Vagina (tissue), 2 donors: ENCODE results near the gene DGKI. TPM values are rescaled to one million over a fixed set of nuclear protein-coding genes. Genes with fewer than 3 reads are reported as not detected.

Experiments
- DNase-seq, 2 donors: peaks; one replicate each; pipeline ENCODE4 v3.0.0-alpha.2; 2017; ENCODE audit errors: extremely low spot score in 2 of 2
- H3K27ac ChIP-seq: fragments of 200-600 bp; sonication (generic); one replicate; pipeline ENCODE4 v1.5.1; 2019
- H3K27me3 ChIP-seq: fragments of 200-600 bp; sonication (generic); one replicate; pipeline ENCODE4 v1.5.1; 2019
- H3K36me3 ChIP-seq, 2 donors: fragments of 200-600 bp; sonication (generic); one replicate each; pipeline ENCODE4 v1.5.1; 2017 to 2019
- H3K4me1 ChIP-seq: fragments of 200-600 bp; sonication (generic); one replicate; pipeline ENCODE4 v1.5.1; 2019
- H3K4me3 ChIP-seq, 2 donors: fragments of 200-600 bp; sonication (generic); 1 replicate in 1 of 2; 2 replicates in 1 of 2; pipeline ENCODE4 v1.5.1; 2016 to 2019
- H3K9me3 ChIP-seq: fragments of 200-600 bp; sonication (generic); one replicate; pipeline ENCODE4 v1.5.1; 2019
- POLR2A ChIP-seq, 2 donors: fragments of 450-650 bp; IDR thresholded peaks; one replicate each; pipeline ENCODE4 v1.6.1; 2017; ENCODE audit warnings: antibody characterized with exemption in 2 of 2, mild to moderate bottlenecking in 2 of 2, moderate library complexity in 2 of 2
- POLR2AphosphoS5 ChIP-seq, 2 donors: sonication (generic); formaldehyde crosslinking; IDR thresholded peaks; one replicate each; pipeline ENCODE4 v1.9.0; 2017; ENCODE audit warnings: antibody characterized with exemption in 2 of 2, mild to moderate bottlenecking in 2 of 2, low read depth in 1 of 2; ENCODE audit not compliant: insufficient read depth in 1 of 2
- intact Hi-C: fragments of 100-400 bp; cut with DNase I; formaldehyde crosslinking; loops from one replicate; pipeline ENCODE4 v1.15.1; 2023
- total RNA-seq: library from RNA; depleted of rRNA; stranded (reverse); fragments of >200 nt; gene quantifications from one replicate; pipeline ENCODE4 v1.2.3, GENCODE V29; 2016
- TF ChIP-seq, protein P1 (sequence below), 3 experiments: fragments of 450-650 bp in 2 of 3; fragments of 200-600 bp in 1 of 3; sonication (generic) in 1 of 3; IDR thresholded peaks; one replicate each; pipeline ENCODE4 v1.5.1; 2017 to 2019; ENCODE audit warnings: antibody characterized with exemption in 3 of 3, mild to moderate bottlenecking in 2 of 3, moderate library complexity in 2 of 3

The DGKI gene
- total RNA-seq, 1 donor from 2014 or later = 1.2 TPM

DNA sequence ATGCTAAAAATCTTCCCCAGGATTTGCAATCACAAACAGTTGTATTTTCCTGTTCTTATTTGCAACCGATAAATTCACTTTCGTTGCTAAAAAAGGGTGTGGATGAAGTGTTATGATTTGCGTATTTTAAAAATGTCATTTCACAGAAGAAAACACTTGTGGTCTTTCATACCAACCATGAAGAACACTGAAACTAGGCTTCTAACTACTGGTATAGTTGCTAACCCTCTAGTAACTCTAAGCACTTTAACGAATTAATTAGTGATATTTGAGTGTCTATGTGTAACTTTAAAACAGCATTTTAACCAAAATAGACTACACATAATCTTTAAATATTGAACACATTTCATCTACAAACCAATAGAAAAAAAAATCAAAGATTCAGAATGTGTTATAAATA, 315.1 kb downstream of the DGKI start:
- DNase-seq = no peak
- H3K27me3 ChIP-seq = no peaks in the 10 kb centered on the region
- TF ChIP-seq, protein P1, sequence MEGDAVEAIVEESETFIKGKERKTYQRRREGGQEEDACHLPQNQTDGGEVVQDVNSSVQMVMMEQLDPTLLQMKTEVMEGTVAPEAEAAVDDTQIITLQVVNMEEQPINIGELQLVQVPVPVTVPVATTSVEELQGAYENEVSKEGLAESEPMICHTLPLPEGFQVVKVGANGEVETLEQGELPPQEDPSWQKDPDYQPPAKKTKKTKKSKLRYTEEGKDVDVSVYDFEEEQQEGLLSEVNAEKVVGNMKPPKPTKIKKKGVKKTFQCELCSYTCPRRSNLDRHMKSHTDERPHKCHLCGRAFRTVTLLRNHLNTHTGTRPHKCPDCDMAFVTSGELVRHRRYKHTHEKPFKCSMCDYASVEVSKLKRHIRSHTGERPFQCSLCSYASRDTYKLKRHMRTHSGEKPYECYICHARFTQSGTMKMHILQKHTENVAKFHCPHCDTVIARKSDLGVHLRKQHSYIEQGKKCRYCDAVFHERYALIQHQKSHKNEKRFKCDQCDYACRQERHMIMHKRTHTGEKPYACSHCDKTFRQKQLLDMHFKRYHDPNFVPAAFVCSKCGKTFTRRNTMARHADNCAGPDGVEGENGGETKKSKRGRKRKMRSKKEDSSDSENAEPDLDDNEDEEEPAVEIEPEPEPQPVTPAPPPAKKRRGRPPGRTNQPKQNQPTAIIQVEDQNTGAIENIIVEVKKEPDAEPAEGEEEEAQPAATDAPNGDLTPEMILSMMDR (IDR thresholded peaks at IDR 0.05) = no peak
- TF ChIP-seq POLR2AphosphoS5 (IDR thresholded peaks at IDR 0.05; ENCODE audit: insufficient read depth in 1 of 2, low read depth in 1 of 2) = no peak
- TF ChIP-seq POLR2A (IDR thresholded peaks at IDR 0.05) = no peak
- H3K4me3 ChIP-seq = no peak overlapping the region
- no peaks in the 10 kb centered on the region for H3K36me3 ChIP-seq
- no peaks in the 10 kb centered on the region for H3K9me3 ChIP-seq
- intact Hi-C loops = no loop called here
- no peaks in the 10 kb centered on the region for H3K4me1 ChIP-seq
- H3K27ac ChIP-seq = no peak overlapping the region

DNA sequence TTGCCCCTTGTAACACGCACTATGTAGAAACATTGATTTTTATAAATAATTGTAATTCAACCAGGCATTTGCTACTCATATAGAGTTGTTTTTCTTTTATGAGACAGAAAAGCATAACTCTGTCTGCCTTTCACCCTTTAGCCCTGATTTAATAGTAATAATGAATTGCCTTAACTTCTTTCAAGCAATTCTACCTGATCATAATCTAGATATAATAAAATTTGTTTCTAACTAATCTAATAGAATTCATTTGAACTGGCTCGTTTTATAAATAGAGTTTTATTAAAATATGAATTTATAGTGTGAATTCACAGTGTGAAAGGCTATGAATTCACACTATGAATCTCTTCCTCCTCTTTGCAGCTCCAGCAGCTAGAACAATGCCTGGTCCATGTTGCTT, 319.1 kb downstream of the DGKI start:
- Histone ChIP-seq H3K4me1 (no peaks in the 10 kb centered on the region), H3K27me3 (no peaks in the 10 kb centered on the region), H3K4me3 (no peak overlapping the region), H3K27ac (no peak overlapping the region), H3K36me3 (no peaks in the 10 kb centered on the region), H3K9me3 (no peaks in the 10 kb centered on the region)
- DNase-seq = no peak
- TF ChIP-seq, protein P1 (IDR thresholded peaks at IDR 0.05) = no peak
- TF ChIP-seq POLR2AphosphoS5 (IDR thresholded peaks at IDR 0.05; ENCODE audit: insufficient read depth in 1 of 2, low read depth in 1 of 2) (no peak), POLR2A (IDR thresholded peaks at IDR 0.05) (no peak)
- intact Hi-C loops = no loop called here

DNA sequence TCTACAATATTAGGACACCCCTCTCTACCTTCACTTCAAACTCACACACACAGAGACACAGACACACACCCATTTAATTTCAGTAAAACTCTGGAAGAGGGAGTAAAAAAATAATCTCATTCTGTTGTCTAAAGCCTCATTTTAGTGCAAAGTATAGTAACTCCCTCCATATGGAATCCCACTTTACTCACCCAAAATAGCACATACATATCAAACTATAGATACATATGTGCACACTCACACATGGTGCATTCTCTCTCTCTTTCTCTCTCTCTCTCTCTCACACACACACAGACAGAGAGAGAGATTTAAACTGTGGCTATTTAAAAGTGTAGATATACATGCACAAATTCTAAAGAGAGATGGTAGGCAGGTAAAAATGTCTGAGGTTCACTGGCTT, 323.6 kb downstream of the DGKI start:
- Histone ChIP-seq H3K36me3 (no peaks in the 10 kb centered on the region), H3K4me3 (no peak overlapping the region), H3K9me3 (no peaks in the 10 kb centered on the region), H3K27me3 (no peaks in the 10 kb centered on the region), H3K4me1 (no peaks in the 10 kb centered on the region), H3K27ac (no peak overlapping the region)
- TF ChIP-seq POLR2AphosphoS5 (IDR thresholded peaks at IDR 0.05; ENCODE audit: insufficient read depth in 1 of 2, low read depth in 1 of 2) = no peak
- TF ChIP-seq, protein P1 (IDR thresholded peaks at IDR 0.05) = no peak
- TF ChIP-seq POLR2A (IDR thresholded peaks at IDR 0.05) = no peak
- DNase-seq = no peak
- intact Hi-C loops = no loop called here

DNA sequence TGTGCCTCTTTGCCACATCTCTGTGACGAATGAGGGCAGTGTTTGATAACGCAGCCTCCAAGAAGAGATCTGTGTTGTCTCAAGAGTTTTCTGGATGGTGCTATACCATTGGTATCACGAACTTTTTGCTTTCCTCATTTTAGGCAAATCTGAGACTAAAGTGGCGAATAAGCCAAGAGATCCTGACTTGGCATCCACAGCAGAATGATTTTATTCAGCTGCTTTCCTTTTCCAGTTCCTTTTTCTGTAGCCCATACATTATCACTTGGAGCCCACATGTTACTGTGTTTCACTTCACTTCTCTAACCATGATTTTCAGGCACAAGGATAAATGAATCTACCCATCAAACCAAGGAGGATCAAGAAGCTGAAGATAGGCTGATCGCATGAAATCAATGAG, 325.3 kb downstream of the DGKI start:
- TF ChIP-seq POLR2AphosphoS5 (IDR thresholded peaks at IDR 0.05; ENCODE audit: insufficient read depth in 1 of 2, low read depth in 1 of 2) = no peak
- no peak for TF ChIP-seq POLR2A (IDR thresholded peaks at IDR 0.05)
- TF ChIP-seq, protein P1 (IDR thresholded peaks at IDR 0.05) = no peak
- no peaks in the 10 kb centered on the region for H3K9me3 ChIP-seq
- H3K4me3 ChIP-seq = no peak overlapping the region
- intact Hi-C loops = no loop called here
- H3K4me1 ChIP-seq = no peaks in the 10 kb centered on the region
- no peak overlapping the region for H3K27ac ChIP-seq
- H3K36me3 ChIP-seq = no peaks in the 10 kb centered on the region
- no peak for DNase-seq
- no peaks in the 10 kb centered on the region for H3K27me3 ChIP-seq

DNA sequence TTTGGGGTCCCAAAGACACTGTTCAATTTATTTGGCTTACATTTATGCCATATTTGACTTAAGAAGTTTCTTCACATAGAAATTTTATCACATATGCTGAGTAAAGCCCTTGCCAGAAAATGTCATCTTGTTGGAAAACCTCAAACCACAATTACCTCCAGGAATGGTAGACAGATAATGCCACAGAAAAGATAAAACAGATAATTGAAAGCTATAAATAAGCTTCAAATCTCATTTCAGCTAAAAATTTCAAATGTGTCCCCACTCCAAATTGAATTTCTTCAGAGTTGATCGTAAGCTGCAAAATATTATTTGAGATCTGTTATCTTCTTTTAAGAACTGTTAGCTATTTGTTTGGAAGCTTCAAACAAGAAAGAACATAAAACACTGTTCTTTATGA, 326.8 kb downstream of the DGKI start:
- intact Hi-C loops = no loop called here
- no peaks in the 10 kb centered on the region for H3K4me1 ChIP-seq
- DNase-seq = no peak
- TF ChIP-seq POLR2A (IDR thresholded peaks at IDR 0.05) (no peak), POLR2AphosphoS5 (IDR thresholded peaks at IDR 0.05; ENCODE audit: insufficient read depth in 1 of 2, low read depth in 1 of 2) (no peak)
- TF ChIP-seq, protein P1 (IDR thresholded peaks at IDR 0.05) = no peak
- H3K27ac ChIP-seq = no peak overlapping the region
- H3K27me3 ChIP-seq = no peaks in the 10 kb centered on the region
- no peaks in the 10 kb centered on the region for H3K36me3 ChIP-seq
- no peak overlapping the region for H3K4me3 ChIP-seq
- no peaks in the 10 kb centered on the region for H3K9me3 ChIP-seq
